ENCODE results near the gene ZC3H12A. TPM values are rescaled to one million over a fixed set of nuclear protein-coding genes. Genes with fewer than 3 reads are reported as not detected.

Gene ZC3H12A
- total and polyA plus RNA-seq, 10 of the 15 experiments (the other 5 are each of a cell fraction or from before 2014, with no cell fraction given) = 0.35 to 30.2 (median 13.8) TPM

- TF ChIP-seq EP300 (IDR thresholded peaks at IDR 0.05; ENCODE audit: borderline replicate concordance in 1 of 2, control insufficient read depth in 1 of 2, low read depth in 2 of 2, low read length in 2 of 2) = no peak
- no peak for TF ChIP-seq SMAD1 (IDR thresholded peaks at IDR 0.05; ENCODE audit: low read depth, partially characterized antibody)
- TF ChIP-seq E4F1 (IDR thresholded peaks at IDR 0.05; ENCODE audit: borderline replicate concordance, partially characterized antibody) = no peak
Observed at GRCh38 chr1:37485902-37486679, 11.7 kb downstream of the ZC3H12A start (continued).

DNA sequence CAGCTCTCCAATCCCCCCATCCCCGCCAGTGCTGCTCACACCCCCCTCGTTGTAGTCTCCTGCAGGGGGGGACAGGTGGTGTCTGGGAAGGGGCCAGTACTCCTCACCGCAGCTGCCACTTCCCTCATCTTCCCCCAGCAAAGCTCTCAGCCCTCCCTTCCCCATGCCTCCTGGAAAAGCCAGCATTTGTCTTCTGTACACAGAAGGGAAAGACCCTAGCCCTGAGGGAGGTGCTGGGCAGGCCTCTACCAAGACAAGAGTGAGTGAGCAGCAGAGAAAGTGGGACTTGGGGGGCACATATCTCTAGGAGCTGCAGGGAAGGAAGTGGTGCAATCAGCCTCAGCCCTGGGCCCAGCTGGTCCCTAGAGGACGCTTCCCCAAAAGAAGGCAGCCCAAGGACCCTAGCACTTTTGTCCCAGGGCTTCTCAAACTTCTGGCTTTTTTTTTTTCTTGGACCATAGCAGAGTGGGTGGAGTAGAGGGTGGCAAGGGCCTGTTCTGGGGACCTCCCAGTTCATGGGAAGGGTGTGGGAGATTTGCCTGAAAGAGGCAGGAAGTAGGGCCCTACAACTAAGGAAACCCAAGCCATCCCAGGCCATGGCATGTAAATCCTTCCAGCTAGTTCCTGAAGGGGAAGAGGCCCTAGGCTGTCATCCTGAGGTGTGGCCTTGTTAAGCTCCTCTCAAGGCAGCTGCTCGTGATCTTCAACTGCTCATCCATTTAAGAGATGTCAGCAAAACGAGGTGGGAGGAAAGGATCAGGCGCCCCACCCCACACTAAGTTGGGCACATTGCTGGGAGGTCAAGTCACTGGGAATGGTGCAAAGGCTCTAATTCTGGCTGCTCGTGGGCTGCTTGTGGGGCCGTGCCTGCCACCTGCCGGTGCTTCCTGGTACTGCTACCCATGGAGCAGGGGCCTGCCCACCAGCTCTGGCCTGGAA, 12.6 kb downstream of the ZC3H12A start:
- in situ Hi-C loops (cut with MboI) (no loop called here), intact Hi-C loops (cut with micrococcal nuclease; ENCODE audit: unreplicated experiment) (loop anchor here (1.0 kb wide), 1 partner anchor 32 kb away; no protein-coding TSS in a partner anchor)
- H4K20me1 ChIP-seq (ENCODE audit: control insufficient read depth, insufficient read depth) = no peaks in the 10 kb centered on the region; the same call in 1 of the 2 replicates
- no peaks in the 10 kb centered on the region for H3K9me3 ChIP-seq (replicated peaks; ENCODE audit: control insufficient read depth, insufficient read depth, low read length)
- H2AFZ ChIP-seq (ENCODE audit: control insufficient read depth, low read depth, low read length) = no peak overlapping the region
- WGBS (ENCODE audit: insufficient coverage, insufficient replicate concordance, low lambda C conversion rate, missing lambda C conversion rate) = 17% methylated on average over 10 of the region's 10 CpGs
- H3K79me2 ChIP-seq (ENCODE audit: control insufficient read depth, insufficient read depth, low read length) = peaks cover 1% of the 10 kb centered on the region
- no peak overlapping the region for H3K9ac ChIP-seq (ENCODE audit: control insufficient read depth, insufficient read depth, low read length)
- POLR2A ChIA-PET = interaction anchor here (0.6 to 3.6 kb wide), 7 partner anchors 8 to 195 kb away, joined by 3 to 35 read pairs (median 4); partner anchors contain the start of genes SNIP1 and ZC3H12A
- H3K4me1 ChIP-seq (ENCODE audit: control insufficient read depth, insufficient read depth, low read length) = peaks cover 9% of the 10 kb centered on the region
- DNase-seq (ENCODE audit: low read depth, low spot score) (no peak), ATAC-seq (peak; percentile 88), FAIRE-seq (peak; percentile 93)
- no peaks in the 10 kb centered on the region for H3K27me3 ChIP-seq (replicated peaks in 1 of 2; ENCODE audit: control insufficient read depth in 2 of 2, insufficient read depth in 2 of 2, low read length in 1 of 2)
- no peak overlapping the region; the same call in 1 of the 2 replicates for H3K4me2 ChIP-seq (ENCODE audit: control insufficient read depth, insufficient read depth)
- SMC1A ChIA-PET (ENCODE audit: uncharacterized antibody, unreplicated experiment) = interaction anchor here (0.8 to 4.7 kb wide), 25 partner anchors 9 to 202 kb away, joined by 3 to 128 read pairs (median 5); partner anchors contain the start of gene ZC3H12A
- no peak overlapping the region for H3K4me3 ChIP-seq
- RAD21 ChIA-PET (ENCODE audit: unreplicated experiment) = interaction anchor here (0.7 to 8.3 kb wide), 19 partner anchors 9 to 911 kb away, joined by 3 to 166 read pairs (median 5); partner anchors contain the start of genes GNL2, MEAF6, SNIP1 and ZC3H12A
- CTCF ChIA-PET = interaction anchor here (0.7 to 8.1 kb wide), 31 partner anchors 11 to 749 kb away, joined by 3 to 289 read pairs (median 5); partner anchors contain the start of genes DNALI1, MEAF6, MTF1 and ZC3H12A
- BruUV-seq (replicated peaks) = no TSS peak
- H3K27ac ChIP-seq (ENCODE audit: control insufficient read depth, insufficient read depth) = 0 out of 2 replicates have a peak overlapping the region, but pooled peaks have one; percentile 15
- H3K36me3 ChIP-seq (ENCODE audit: control insufficient read depth in 2 of 2, insufficient read depth in 2 of 2, low read length in 1 of 2) = peaks cover 16 to 21% of the 10 kb centered on the region in 2 experiments; a peak in 3 of 4 replicates
- TF ChIP-seq SRF (IDR thresholded peaks at IDR 0.05; ENCODE audit: low read depth in 2 of 2, low read length in 2 of 2) (no peak), NR2C1 (IDR thresholded peaks at IDR 0.05) (no peak), GATAD2B (conservative IDR thresholded peaks at IDR 0.05; ENCODE audit: low read depth) (no peak)
- TF ChIP-seq, protein P1, sequence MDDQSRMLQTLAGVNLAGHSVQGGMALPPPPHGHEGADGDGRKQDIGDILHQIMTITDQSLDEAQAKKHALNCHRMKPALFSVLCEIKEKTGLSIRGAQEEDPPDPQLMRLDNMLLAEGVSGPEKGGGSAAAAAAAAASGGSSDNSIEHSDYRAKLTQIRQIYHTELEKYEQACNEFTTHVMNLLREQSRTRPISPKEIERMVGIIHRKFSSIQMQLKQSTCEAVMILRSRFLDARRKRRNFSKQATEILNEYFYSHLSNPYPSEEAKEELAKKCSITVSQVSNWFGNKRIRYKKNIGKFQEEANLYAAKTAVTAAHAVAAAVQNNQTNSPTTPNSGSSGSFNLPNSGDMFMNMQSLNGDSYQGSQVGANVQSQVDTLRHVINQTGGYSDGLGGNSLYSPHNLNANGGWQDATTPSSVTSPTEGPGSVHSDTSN (IDR thresholded peaks at IDR 0.05; ENCODE audit: insufficient replicate concordance, low read depth, low read length) = no peak
- TF ChIP-seq, protein P2, sequence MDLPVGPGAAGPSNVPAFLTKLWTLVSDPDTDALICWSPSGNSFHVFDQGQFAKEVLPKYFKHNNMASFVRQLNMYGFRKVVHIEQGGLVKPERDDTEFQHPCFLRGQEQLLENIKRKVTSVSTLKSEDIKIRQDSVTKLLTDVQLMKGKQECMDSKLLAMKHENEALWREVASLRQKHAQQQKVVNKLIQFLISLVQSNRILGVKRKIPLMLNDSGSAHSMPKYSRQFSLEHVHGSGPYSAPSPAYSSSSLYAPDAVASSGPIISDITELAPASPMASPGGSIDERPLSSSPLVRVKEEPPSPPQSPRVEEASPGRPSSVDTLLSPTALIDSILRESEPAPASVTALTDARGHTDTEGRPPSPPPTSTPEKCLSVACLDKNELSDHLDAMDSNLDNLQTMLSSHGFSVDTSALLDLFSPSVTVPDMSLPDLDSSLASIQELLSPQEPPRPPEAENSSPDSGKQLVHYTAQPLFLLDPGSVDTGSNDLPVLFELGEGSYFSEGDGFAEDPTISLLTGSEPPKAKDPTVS (IDR thresholded peaks at IDR 0.05; ENCODE audit: low read depth, low read length) = no peak
- TF ChIP-seq, protein P3, sequence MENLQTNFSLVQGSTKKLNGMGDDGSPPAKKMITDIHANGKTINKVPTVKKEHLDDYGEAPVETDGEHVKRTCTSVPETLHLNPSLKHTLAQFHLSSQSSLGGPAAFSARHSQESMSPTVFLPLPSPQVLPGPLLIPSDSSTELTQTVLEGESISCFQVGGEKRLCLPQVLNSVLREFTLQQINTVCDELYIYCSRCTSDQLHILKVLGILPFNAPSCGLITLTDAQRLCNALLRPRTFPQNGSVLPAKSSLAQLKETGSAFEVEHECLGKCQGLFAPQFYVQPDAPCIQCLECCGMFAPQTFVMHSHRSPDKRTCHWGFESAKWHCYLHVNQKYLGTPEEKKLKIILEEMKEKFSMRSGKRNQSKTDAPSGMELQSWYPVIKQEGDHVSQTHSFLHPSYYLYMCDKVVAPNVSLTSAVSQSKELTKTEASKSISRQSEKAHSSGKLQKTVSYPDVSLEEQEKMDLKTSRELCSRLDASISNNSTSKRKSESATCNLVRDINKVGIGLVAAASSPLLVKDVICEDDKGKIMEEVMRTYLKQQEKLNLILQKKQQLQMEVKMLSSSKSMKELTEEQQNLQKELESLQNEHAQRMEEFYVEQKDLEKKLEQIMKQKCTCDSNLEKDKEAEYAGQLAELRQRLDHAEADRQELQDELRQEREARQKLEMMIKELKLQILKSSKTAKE (IDR thresholded peaks at IDR 0.05; ENCODE audit: low read depth, poor library complexity, severe bottlenecking) = no peak

All from GM12878 (cell line).